ENCODE measurements around the gene DPF3. TPM values are rescaled to one million over a fixed set of nuclear protein-coding genes. Genes with fewer than 3 reads are reported as not detected.

The DPF3 gene
- total and polyA plus RNA-seq, 9 of the 15 experiments (the other 6 are each of a cell fraction or from before 2014, with no cell fraction given): 0.21 to 4.9 (median 1.2) TPM

DNA sequence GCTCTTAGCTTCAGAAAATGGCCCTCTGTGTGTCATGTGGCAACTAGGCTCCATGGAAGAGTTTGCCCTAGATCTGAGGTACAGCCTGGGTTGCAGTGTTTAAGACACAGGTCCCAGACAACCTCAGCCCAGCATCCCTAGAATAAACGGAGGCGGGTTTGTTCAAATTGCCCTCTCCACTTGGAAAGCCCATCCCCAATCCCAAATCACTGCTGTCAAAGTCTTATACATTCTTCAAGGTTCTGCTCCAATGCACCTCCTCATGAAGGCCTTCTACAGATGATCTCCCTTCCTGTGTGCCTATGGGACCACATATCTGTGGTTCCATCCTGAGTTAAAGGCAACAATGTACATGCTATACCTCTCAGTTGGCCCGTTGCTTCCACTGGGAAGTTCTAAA is 289.8 kb downstream of the DPF3 start:
- in situ Hi-C loops (cut with MboI) (no loop called here), intact Hi-C loops (cut with micrococcal nuclease) (no loop called here)
- BruUV-seq (replicated peaks): no TSS peak
- H4K20me1 ChIP-seq (replicated peaks; ENCODE audit: control insufficient read depth, insufficient read depth, low read length): no peaks in the 10 kb centered on the region
- peaks cover 0 to 12% of the 10 kb centered on the region in 2 experiments; a peak in 3 of 5 replicates for H3K4me1 ChIP-seq (replicated peaks in 1 of 2; ENCODE audit: control insufficient read depth in 2 of 2, insufficient read depth in 2 of 2, low read length in 2 of 2)
- ATAC-seq: no peak
- no peak for DNase-seq (ENCODE audit: extremely low read depth in 1 of 4, low spot score in 3 of 4)
- no peaks in the 10 kb centered on the region for H3K9me1 ChIP-seq (ENCODE audit: control insufficient read depth, insufficient read depth, low read length)
- no peak overlapping the region for H2AFZ ChIP-seq (ENCODE audit: low read depth, low read length)
- POLR2A ChIA-PET: no interaction called here
- no peak for TF ChIP-seq ZNF780A (CRISPR knock-in tag; IDR thresholded peaks at IDR 0.05)
- no peak for TF ChIP-seq JUND (IDR thresholded peaks at IDR 0.05; ENCODE audit: borderline replicate concordance, low read depth, low read length)
- no peak for TF ChIP-seq JUND (tag; IDR thresholded peaks at IDR 0.05; ENCODE audit: borderline replicate concordance, low read depth, low read length)
- no peak for TF ChIP-seq THRAP3 (IDR thresholded peaks at IDR 0.05; ENCODE audit: borderline replicate concordance)
- TF ChIP-seq YBX1 (IDR thresholded peaks at IDR 0.05): no peak
- 0% methylated on average over 3 of the region's 3 CpGs for WGBS (ENCODE audit: insufficient coverage, low coverage, missing lambda C conversion rate)
- no peak for FAIRE-seq
- H3K79me2 ChIP-seq (ENCODE audit: control insufficient read depth, insufficient read depth, low read length): no peaks in the 10 kb centered on the region
- H3K36me3 ChIP-seq (ENCODE audit: control insufficient read depth, insufficient read depth, low read length): no peaks in the 10 kb centered on the region
- peaks cover 8 to 39% of the 10 kb centered on the region in 2 experiments for H3K27me3 ChIP-seq (ENCODE audit: control insufficient read depth in 2 of 2, insufficient read depth in 2 of 2, low read length in 2 of 2)
- no peaks in the 10 kb centered on the region for H3K9me3 ChIP-seq (replicated peaks; ENCODE audit: control insufficient read depth, insufficient read depth, low read depth, low read length)
- H3K4me2 ChIP-seq (ENCODE audit: insufficient read depth, low read length): no peak overlapping the region
- no peak overlapping the region for H3K4me3 ChIP-seq
- no peak overlapping the region for H3K27ac ChIP-seq (ENCODE audit: extremely low read depth, low read depth, low read length)
- H3K9ac ChIP-seq (ENCODE audit: insufficient read depth in 1 of 2, low read depth in 2 of 2, low read length in 2 of 2): no peak overlapping the region
- CTCF ChIA-PET (ENCODE audit: low intra/inter-chr PET ratio): no interaction called here

DNA sequence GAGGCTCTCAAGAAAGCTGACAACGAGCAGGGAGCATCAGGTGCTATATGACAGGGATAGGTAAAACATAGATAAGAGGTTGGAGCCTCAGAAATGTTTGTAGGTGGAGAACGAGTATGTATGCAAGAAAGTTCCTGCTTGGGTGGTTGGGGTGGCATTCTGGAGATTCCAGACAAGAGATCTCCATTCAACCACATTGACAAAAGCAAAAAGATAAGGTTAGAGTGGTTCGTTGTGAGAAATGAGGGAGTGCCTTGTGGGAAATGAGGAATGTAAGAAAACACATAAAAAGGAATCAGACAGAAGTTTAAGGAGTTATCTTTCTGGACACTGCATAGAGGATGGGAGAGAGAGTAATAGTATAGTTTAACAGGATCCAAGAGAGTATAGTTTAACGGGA is 290.3 kb downstream of the DPF3 start:
- intact Hi-C loops (cut with micrococcal nuclease) (no loop called here), in situ Hi-C loops (cut with MboI) (no loop called here)
- Histone ChIP-seq H3K27me3 (ENCODE audit: control insufficient read depth in 2 of 2, insufficient read depth in 2 of 2, low read length in 2 of 2) (peaks cover 8 to 39% of the 10 kb centered on the region in 2 experiments), H3K27ac (ENCODE audit: extremely low read depth, low read depth, low read length) (no peak overlapping the region), H3K79me2 (ENCODE audit: control insufficient read depth, insufficient read depth, low read length) (no peaks in the 10 kb centered on the region), H3K4me3 (no peak overlapping the region), H3K4me1 (replicated peaks in 1 of 2; ENCODE audit: control insufficient read depth in 2 of 2, insufficient read depth in 2 of 2, low read length in 2 of 2) (peaks cover 0 to 12% of the 10 kb centered on the region in 2 experiments; a peak in 4 of 5 replicates), H4K20me1 (replicated peaks; ENCODE audit: control insufficient read depth, insufficient read depth, low read length) (no peaks in the 10 kb centered on the region; the same call in 1 of the 2 replicates), H3K9me1 (ENCODE audit: control insufficient read depth, insufficient read depth, low read length) (no peaks in the 10 kb centered on the region), H3K36me3 (ENCODE audit: control insufficient read depth, insufficient read depth, low read length) (no peaks in the 10 kb centered on the region), H3K9ac (ENCODE audit: insufficient read depth in 1 of 2, low read depth in 2 of 2, low read length in 2 of 2) (no peak overlapping the region), H2AFZ (ENCODE audit: low read depth, low read length) (no peak overlapping the region), H3K4me2 (ENCODE audit: insufficient read depth, low read length) (no peak overlapping the region), H3K9me3 (replicated peaks; ENCODE audit: control insufficient read depth, insufficient read depth, low read depth, low read length) (no peaks in the 10 kb centered on the region)
- CTCF ChIA-PET (ENCODE audit: low intra/inter-chr PET ratio): no interaction called here
- no peak for DNase-seq (ENCODE audit: extremely low read depth in 1 of 4, low spot score in 3 of 4)
- no peak for FAIRE-seq
- POLR2A ChIA-PET: no interaction called here
- no TSS peak for BruUV-seq (replicated peaks)
- no peak for ATAC-seq
- 3% methylated on average over 4 of the region's 4 CpGs for WGBS (ENCODE audit: insufficient coverage, low coverage, missing lambda C conversion rate)
- no peak for TF ChIP-seq SOX6 (IDR thresholded peaks at IDR 0.05)
- TF ChIP-seq, protein P1, sequence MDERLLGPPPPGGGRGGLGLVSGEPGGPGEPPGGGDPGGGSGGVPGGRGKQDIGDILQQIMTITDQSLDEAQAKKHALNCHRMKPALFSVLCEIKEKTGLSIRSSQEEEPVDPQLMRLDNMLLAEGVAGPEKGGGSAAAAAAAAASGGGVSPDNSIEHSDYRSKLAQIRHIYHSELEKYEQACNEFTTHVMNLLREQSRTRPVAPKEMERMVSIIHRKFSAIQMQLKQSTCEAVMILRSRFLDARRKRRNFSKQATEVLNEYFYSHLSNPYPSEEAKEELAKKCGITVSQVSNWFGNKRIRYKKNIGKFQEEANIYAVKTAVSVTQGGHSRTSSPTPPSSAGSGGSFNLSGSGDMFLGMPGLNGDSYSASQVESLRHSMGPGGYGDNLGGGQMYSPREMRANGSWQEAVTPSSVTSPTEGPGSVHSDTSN (CRISPR knock-in tag; IDR thresholded peaks at IDR 0.05; ENCODE audit: low read depth): no peak
- TF ChIP-seq, protein P1 (tag; conservative IDR thresholded peaks at IDR 0.05; ENCODE audit: low read depth): no peak
- no peak for TF ChIP-seq TBL1XR1 (IDR thresholded peaks at IDR 0.05; ENCODE audit: low read length in 2 of 2)
- no peak for TF ChIP-seq MCM7 (IDR thresholded peaks at IDR 0.05)
- TF ChIP-seq PHTF2 (CRISPR knock-in tag; IDR thresholded peaks at IDR 0.05): no peak
- TF ChIP-seq ZNF232 (CRISPR knock-in tag; IDR thresholded peaks at IDR 0.05): no peak
- no peak for TF ChIP-seq ZNF507 (tag; conservative IDR thresholded peaks at IDR 0.05)

All from K562 (cell line).